CD4-positive, alpha-beta T cell (primary cell): ENCODE measurements around the gene HECW1. TPM values are rescaled to one million over a fixed set of nuclear protein-coding genes. Genes with fewer than 3 reads are reported as not detected.

Source experiments
- ATAC-seq: fragments of 200-7000 bp; cut with Tn5 transposase; one replicate; pipeline ENCODE4 v1.10.0; 2022; ENCODE audit warnings: mild to moderate bottlenecking; ENCODE audit not compliant: poor library complexity
- CTCF ChIA-PET: fragments of 350-600 bp; sonication (Branson Sonifier 250); formaldehyde crosslinking; loops from one replicate; lab custom pipeline; 2021; ENCODE audit warnings: antibody characterized with exemption, inconsistent platforms; lab: Charles Lee
- POLR2A ChIA-PET: fragments of 350-600 bp; sonication (Branson Sonifier 250); formaldehyde crosslinking; loops from one replicate; lab custom pipeline; 2021; ENCODE audit warnings: antibody characterized with exemption, inconsistent platforms; lab: Charles Lee
- DNase-seq, 14 experiments: peaks; one replicate each; pipeline ENCODE4 v3.0.0-alpha.2; 2013 to 2020; ENCODE audit warnings: mixed read lengths in 2 of 14
- H3K27ac ChIP-seq, 2 donors: one replicate each; pipeline versions ENCODE4 v1.5.1 to v1.7.0; 2013; ENCODE audit warnings: low read length in 2 of 2, low read depth in 1 of 2, mild to moderate bottlenecking in 1 of 2
- H3K27me3 ChIP-seq, 2 experiments: 1 replicate in 1 of 2; 2 replicates in 1 of 2; pipeline versions ENCODE4 v1.6.1 to v1.7.0; 2013; ENCODE audit warnings: low read length in 2 of 2, control low read depth in 1 of 2, mild to moderate bottlenecking in 1 of 2, moderate library complexity in 1 of 2; ENCODE audit not compliant: insufficient read depth in 2 of 2, control insufficient read depth in 1 of 2
- H3K36me3 ChIP-seq: one replicate; pipeline ENCODE4 v1.6.1; 2013; ENCODE audit warnings: low read length, control low read depth; ENCODE audit not compliant: insufficient read depth
- H3K4me1 ChIP-seq: one replicate; pipeline ENCODE4 v1.6.1; 2013; ENCODE audit warnings: low read length, control low read depth; ENCODE audit not compliant: insufficient read depth
- H3K4me3 ChIP-seq: one replicate; pipeline ENCODE4 v1.5.1; 2013; ENCODE audit warnings: mild to moderate bottlenecking, low read length, moderate library complexity
- H3K9me3 ChIP-seq, 2 experiments: 1 replicate in 1 of 2; 2 replicates in 1 of 2; pipeline versions ENCODE4 v1.6.1 to v1.7.0; 2013; ENCODE audit warnings: low read length in 2 of 2, mild to moderate bottlenecking in 2 of 2, control low read depth in 1 of 2, moderate library complexity in 1 of 2; ENCODE audit not compliant: control insufficient read depth in 1 of 2, insufficient read depth in 1 of 2
- H3K27ac Mint-ChIP-seq: one replicate; pipeline ENCODE4 v1.8.0; 2020; ENCODE audit warnings: mixed read lengths
- H3K27me3 Mint-ChIP-seq: one replicate; pipeline ENCODE4 v1.8.0; 2021; ENCODE audit warnings: mixed read lengths
- H3K36me3 Mint-ChIP-seq: one replicate; pipeline ENCODE4 v1.8.0; 2021; ENCODE audit warnings: low read depth, mixed read lengths
- H3K4me1 Mint-ChIP-seq: one replicate; pipeline ENCODE4 v1.8.0; 2021; ENCODE audit warnings: low read depth, mixed read lengths
- H3K4me3 Mint-ChIP-seq: one replicate; pipeline ENCODE4 v1.8.0; 2020; ENCODE audit warnings: mild to moderate bottlenecking, mixed read lengths
- H3K9me3 Mint-ChIP-seq: one replicate; pipeline ENCODE4 v1.8.0; 2020; ENCODE audit warnings: mixed read lengths
- intact Hi-C, 2 experiments: fragments of 100-400 bp; cut with DNase I in 1 of 2; cut with micrococcal nuclease in 1 of 2; formaldehyde crosslinking; loops; one replicate each; pipeline versions ENCODE4 v1.15.1 to v1.9.0; 2023 to 2025; cut with DNase I, micrococcal nuclease
- total RNA-seq, 174 experiments: library from RNA in 2 of 174; stranded (reverse) in 2 of 174; gene quantifications; one replicate each; pipeline ENCODE4 v1.2.3 and lab custom pipeline; 2021 to 2026
- TF ChIP-seq, protein P1 (sequence below): fragments of 200-600 bp; IDR thresholded peaks from one replicate; pipeline ENCODE4 v1.8.0; 2022; ENCODE audit warnings: antibody characterized with exemption, mild to moderate bottlenecking

The HECW1 gene
- total RNA-seq, 2 experiments from 2014 or later = not detected

DNA sequence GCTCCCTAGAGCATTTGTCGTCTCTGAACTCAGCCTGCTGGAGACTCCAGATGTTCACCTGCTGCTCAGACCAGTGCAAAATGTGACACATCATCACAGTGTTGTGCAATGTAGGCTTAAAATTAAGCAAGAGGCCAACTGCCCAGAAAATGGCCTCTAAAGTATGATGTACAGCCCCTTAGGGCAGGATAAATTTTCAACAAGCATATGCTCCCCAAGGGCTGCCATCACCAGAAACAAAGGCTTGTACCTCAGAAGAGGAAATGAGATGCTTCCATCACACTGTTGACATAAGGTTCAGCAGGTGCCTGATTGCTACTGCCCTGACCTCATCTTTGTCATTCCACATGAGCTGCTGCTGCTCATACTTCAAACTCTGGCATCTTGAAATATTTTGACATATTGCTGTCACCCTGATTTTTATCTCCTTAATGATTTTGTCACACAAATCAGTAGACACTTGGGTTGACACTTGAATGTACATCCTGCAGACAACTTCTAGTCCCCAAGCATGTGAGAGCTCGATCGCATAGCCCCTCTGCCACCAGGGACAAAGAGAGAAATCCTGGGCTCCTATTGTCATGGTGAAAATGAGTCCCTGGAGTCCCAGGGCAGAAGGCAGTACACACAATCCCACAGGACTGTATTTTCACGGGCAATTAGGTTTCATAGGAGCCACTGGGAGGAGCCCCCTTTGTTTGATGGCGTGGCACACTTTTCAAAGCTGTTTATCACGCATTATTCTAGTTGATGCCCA is 250.8 kb downstream of the HECW1 start:
- Histone ChIP-seq H3K36me3 (no peaks in the 10 kb centered on the region), H3K27me3 (peaks cover 0 to 4% of the 10 kb centered on the region in 2 experiments), H3K4me1 (no peaks in the 10 kb centered on the region), H3K4me3 (no peak overlapping the region), H3K9me3 (peaks cover 0 to 8% of the 10 kb centered on the region in 2 experiments), H3K27ac (no peak overlapping the region)
- H3K36me3 Mint-ChIP-seq = no peaks in the 10 kb centered on the region
- no peaks in the 10 kb centered on the region for H3K9me3 Mint-ChIP-seq
- POLR2A ChIA-PET = no interaction called here
- DNase-seq = no peak
- H3K27me3 Mint-ChIP-seq = peaks cover 4% of the 10 kb centered on the region
- H3K4me1 Mint-ChIP-seq = no peaks in the 10 kb centered on the region
- TF ChIP-seq, protein P1, sequence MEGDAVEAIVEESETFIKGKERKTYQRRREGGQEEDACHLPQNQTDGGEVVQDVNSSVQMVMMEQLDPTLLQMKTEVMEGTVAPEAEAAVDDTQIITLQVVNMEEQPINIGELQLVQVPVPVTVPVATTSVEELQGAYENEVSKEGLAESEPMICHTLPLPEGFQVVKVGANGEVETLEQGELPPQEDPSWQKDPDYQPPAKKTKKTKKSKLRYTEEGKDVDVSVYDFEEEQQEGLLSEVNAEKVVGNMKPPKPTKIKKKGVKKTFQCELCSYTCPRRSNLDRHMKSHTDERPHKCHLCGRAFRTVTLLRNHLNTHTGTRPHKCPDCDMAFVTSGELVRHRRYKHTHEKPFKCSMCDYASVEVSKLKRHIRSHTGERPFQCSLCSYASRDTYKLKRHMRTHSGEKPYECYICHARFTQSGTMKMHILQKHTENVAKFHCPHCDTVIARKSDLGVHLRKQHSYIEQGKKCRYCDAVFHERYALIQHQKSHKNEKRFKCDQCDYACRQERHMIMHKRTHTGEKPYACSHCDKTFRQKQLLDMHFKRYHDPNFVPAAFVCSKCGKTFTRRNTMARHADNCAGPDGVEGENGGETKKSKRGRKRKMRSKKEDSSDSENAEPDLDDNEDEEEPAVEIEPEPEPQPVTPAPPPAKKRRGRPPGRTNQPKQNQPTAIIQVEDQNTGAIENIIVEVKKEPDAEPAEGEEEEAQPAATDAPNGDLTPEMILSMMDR = no peak
- H3K27ac Mint-ChIP-seq = no peak overlapping the region
- CTCF ChIA-PET = no interaction called here
- ATAC-seq = no peak
- intact Hi-C loops = no loop called here
- H3K4me3 Mint-ChIP-seq = no peak overlapping the region

DNA sequence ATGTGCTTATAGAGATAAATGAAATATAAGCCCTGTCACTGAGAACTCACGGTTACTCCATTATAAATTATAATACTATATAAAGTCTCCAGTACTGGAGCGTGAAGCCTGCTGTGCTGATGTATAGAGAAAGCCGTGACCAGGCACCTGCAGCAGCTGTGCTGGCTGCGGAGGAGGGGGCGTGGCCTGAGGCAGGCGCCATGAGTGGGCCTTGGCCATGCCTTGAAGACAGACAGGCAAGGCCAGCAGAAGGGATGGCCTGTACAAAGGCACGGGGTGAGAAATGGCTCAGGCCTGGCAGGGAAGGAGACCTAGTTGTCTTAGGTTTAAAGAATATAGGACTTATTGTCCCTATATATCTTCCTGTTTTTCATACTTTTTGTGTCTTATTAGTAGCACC is 251.9 kb downstream of the HECW1 start:
- Mint-ChIP-seq H3K9me3 (no peaks in the 10 kb centered on the region), H3K4me1 (no peaks in the 10 kb centered on the region), H3K27ac (no peak overlapping the region), H3K36me3 (no peaks in the 10 kb centered on the region), H3K4me3 (no peak overlapping the region), H3K27me3 (peaks cover 4% of the 10 kb centered on the region)
- ChIA-PET POLR2A (no interaction called here), CTCF (no interaction called here)
- TF ChIP-seq, protein P1 = no peak
- ATAC-seq (no peak), DNase-seq (no peak)
- no peaks in the 10 kb centered on the region for H3K36me3 ChIP-seq
- H3K9me3 ChIP-seq = peaks cover 0 to 8% of the 10 kb centered on the region in 2 experiments
- intact Hi-C loops = no loop called here
- H3K4me1 ChIP-seq = no peaks in the 10 kb centered on the region
- no peak overlapping the region for H3K27ac ChIP-seq
- H3K27me3 ChIP-seq = peaks cover 0 to 4% of the 10 kb centered on the region in 2 experiments
- H3K4me3 ChIP-seq = no peak overlapping the region

DNA sequence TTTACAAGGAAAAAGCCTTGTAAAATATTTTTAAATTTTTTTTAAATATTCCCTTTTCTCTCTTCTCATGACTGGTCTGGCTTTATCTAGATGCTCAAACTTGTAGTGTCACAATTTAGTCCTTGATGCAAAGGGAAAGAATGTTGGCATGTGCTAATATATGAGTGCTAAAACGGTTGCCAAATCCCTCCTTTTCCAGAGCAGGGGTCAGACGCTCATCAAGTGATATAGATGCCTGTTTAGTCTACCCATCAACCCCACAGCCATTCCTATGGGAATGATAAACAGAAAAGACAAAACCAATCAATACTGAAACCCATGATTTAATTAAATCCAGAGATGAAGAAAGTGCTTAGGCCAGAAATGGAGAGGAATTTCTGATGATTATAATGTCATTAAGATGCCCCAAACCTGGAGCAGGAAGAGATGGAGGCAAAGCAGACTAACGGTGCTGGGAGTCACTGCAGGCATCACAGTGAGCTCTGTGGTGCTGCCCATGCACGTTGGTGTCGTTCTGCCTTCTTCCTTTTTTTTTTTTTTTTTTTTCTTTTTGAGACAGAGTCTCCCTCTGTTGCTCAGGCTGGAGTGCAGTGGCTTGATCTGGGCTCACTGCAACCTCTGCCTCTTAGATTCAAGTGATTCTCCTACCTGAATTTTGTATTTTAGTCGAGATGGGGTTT is 260.4 kb downstream of the HECW1 start:
- Mint-ChIP-seq H3K4me3 (no peak overlapping the region), H3K27me3 (peaks cover 26% of the 10 kb centered on the region), H3K36me3 (no peaks in the 10 kb centered on the region), H3K27ac (no peak overlapping the region), H3K4me1 (no peaks in the 10 kb centered on the region), H3K9me3 (no peaks in the 10 kb centered on the region)
- Histone ChIP-seq H3K27me3 (no peaks in the 10 kb centered on the region), H3K9me3 (no peaks in the 10 kb centered on the region), H3K27ac (no peak overlapping the region), H3K4me1 (no peaks in the 10 kb centered on the region), H3K4me3 (no peak overlapping the region), H3K36me3 (no peaks in the 10 kb centered on the region)
- ATAC-seq (no peak), DNase-seq (no peak)
- ChIA-PET POLR2A (no interaction called here), CTCF (no interaction called here)
- intact Hi-C loops = no loop called here
- TF ChIP-seq, protein P1 = no peak
